HAP-1 (cell line): ENCODE results near the gene SIRPB2.

ENCODE experiments used
- DNase-seq, 2 experiments: peaks; one replicate each; pipeline ENCODE4 v3.0.0-alpha.2; 2016 to 2020; ENCODE audit warnings: low spot score in 2 of 2
- H3K27me3 ChIP-seq: fragments of 250-450 bp; sonication (Bioruptor Pico); 2 replicates; pipeline ENCODE4 v1.5.1; 2020; ENCODE audit warnings: low read depth, mild to moderate bottlenecking, moderate library complexity
- H3K36me3 ChIP-seq: fragments of 250-450 bp; sonication (Bioruptor Pico); replicated peaks from 2 replicates; pipeline ENCODE4 v1.5.1; 2020; ENCODE audit warnings: mild to moderate bottlenecking
- H3K4me1 ChIP-seq: fragments of 250-450 bp; sonication (Bioruptor Pico); 2 replicates; pipeline ENCODE4 v1.5.1; 2020; ENCODE audit warnings: mild to moderate bottlenecking
- H3K4me3 ChIP-seq: fragments of 250-450 bp; sonication (Bioruptor Pico); 2 replicates; pipeline ENCODE4 v1.5.1; 2020; ENCODE audit warnings: mild to moderate bottlenecking, moderate library complexity
- H3K9me3 ChIP-seq: fragments of 250-450 bp; sonication (Bioruptor Pico); 2 replicates; pipeline ENCODE4 v1.5.1; 2020; ENCODE audit warnings: mild to moderate bottlenecking, moderate library complexity
- in situ Hi-C: fragments of 300-500 bp; cut with MboI; formaldehyde crosslinking; loops from 3 replicates; pipeline ENCODE4 v1.14.3; 2020; ENCODE audit warnings: low sequenced_read_pairs, inconsistent platforms, mixed read lengths

Gene SIRPB2

DNA sequence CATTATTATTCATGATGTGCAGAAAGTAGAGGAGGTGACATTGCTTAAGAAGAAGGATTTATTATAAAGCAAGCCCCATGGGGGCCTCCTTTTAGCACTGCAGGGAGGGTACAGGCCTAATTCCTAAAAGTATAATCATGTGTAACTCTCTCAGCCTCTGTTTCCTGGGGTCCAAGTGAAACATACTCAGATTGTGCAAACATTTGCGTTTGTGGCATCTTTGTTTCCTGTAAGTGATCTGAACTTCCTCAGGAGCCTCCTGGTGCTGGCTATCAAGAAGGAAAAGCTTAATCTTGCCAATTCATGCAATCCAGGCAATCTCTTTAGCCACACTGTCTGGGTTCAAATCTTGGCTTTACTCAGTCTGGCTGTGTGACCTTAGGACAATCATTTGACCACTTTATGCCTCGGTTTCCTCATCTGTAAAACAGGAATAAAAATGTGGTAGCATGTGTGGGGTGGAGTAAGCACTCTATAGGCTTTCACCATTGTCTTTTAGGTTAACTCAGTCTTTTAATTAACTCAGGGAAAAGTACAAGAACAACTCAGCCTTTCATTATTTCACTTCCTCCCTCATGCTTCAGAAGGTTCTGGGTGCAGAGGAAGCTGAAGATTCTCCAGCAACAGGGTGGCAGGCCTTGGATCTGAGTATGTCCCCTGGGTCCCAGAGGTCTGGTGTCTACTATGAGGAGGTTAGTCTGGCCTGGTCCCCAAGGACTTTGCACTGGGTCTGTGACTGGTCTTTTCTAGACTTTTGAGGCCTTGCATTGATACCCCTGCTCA lies 831 bp upstream of the SIRPB2 start:
- Histone ChIP-seq H3K27me3 (peaks cover 9% of the 10 kb centered on the region), H3K9me3 (no peaks in the 10 kb centered on the region), H3K36me3 (no peaks in the 10 kb centered on the region), H3K4me3 (no peak overlapping the region), H3K4me1 (no peaks in the 10 kb centered on the region)
- in situ Hi-C loops: no loop called here
- no peak for DNase-seq

DNA sequence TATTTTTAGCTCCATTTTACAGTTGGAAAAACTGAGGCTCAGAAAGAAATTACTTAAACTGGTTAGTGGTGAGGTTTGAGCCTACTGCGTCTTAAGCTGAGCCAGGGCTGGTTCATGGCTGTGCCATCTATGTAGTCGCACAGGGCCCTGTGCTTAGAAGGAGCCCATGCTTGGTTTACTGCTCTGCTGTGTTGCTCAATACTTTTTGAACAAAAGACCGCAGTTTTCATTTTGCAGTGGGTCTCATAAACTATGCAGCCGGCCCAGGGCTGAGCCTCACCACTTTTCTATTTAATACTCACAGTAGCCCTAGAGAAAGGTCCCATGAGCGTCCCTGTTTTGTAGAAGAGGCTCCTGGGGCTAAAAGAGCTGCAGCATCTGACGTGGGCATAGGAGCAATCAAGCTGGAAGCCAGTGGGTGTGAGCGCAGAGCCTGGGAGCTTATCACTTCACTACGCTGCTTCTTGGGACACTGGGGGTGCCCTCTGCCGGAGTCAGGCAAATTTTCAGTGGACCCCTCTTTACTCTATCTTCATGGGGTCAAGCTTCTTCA lies 501 bp downstream of the SIRPB2 start:
- Histone ChIP-seq H3K9me3 (no peaks in the 10 kb centered on the region), H3K36me3 (no peaks in the 10 kb centered on the region), H3K4me3 (no peak overlapping the region), H3K4me1 (no peaks in the 10 kb centered on the region), H3K27me3 (peaks cover 9% of the 10 kb centered on the region)
- DNase-seq: no peak
- in situ Hi-C loops: no loop called here

DNA sequence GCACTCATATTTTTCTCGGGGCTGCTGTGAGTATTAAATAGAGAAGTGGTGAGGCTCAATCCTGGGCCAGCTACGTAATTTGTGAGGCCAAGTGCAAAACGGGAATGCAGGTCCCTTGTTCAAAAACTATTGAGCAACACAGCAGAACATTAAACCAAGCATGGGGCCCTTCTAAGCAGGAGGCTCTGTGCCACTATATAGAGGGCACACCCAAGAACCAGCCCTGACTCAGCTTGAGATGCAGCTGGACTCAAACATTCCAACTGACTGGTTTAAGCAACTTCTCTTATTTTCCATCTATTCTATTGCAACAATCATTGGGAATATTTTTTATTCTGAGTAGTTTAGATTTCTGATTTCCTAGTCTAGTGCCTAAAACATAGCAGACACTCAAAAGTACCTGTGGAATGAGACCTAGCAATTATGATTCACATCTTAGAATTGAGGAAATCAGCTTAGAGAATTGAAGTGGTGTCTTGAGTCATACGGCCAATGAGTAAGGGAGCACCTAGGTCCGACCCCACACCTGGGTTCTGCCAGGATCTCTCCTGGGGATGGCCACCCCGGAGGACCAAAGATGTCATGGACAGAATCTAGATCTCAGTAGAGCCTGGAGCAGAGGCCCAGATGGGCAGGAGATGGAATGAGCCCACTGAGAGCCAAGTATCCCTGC lies 1.3 kb downstream of the SIRPB2 start:
- H3K36me3 ChIP-seq: no peaks in the 10 kb centered on the region
- H3K4me3 ChIP-seq: no peak overlapping the region
- no peaks in the 10 kb centered on the region for H3K9me3 ChIP-seq
- DNase-seq: no peak
- no peaks in the 10 kb centered on the region for H3K4me1 ChIP-seq
- peaks cover 9% of the 10 kb centered on the region for H3K27me3 ChIP-seq
- in situ Hi-C loops: no loop called here

DNA sequence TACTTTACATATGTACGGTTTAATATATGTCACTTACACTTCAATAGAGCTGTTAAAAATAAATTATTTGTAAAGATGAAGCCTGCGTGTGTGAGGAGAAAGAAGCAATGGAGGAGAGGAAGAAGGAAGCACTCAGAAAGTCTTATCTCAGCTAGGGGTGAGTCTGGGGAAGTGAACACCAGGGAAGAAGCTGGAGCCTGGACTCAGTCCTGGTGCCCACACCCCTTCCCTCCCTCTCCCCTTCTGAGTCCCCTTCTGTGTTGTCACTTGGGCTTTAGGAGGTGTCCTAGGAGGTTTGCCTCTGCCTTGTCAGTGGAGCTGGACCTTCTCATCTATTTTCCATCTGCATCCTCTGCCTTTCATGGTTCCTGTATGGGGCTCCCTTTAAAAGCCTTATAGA lies 1.9 kb downstream of the SIRPB2 start:
- Histone ChIP-seq H3K27me3 (peaks cover 14% of the 10 kb centered on the region), H3K9me3 (no peaks in the 10 kb centered on the region), H3K4me1 (no peaks in the 10 kb centered on the region), H3K4me3 (no peak overlapping the region), H3K36me3 (no peaks in the 10 kb centered on the region)
- no peak for DNase-seq
- in situ Hi-C loops: no loop called here

DNA sequence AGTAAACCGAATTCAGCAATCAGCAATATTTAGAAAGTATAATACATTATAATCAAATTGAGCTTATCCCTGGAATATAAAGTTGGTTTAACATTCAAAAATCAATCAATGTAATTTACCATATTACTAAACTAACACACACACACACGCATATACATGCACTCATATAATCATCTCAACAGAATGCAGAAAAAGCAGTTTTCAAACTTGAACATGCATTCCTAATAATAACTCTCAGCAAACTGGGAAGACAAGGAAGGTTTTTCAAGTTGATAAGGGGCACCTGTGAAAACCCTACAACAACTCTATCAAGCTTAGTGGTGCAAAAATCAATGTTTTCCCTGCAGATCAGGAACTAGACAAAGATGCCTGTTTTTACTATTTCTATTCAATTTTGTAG lies 4.7 kb downstream of the SIRPB2 start:
- Histone ChIP-seq H3K4me1 (no peaks in the 10 kb centered on the region), H3K27me3 (peaks cover 24% of the 10 kb centered on the region), H3K36me3 (no peaks in the 10 kb centered on the region), H3K4me3 (no peak overlapping the region), H3K9me3 (no peaks in the 10 kb centered on the region)
- in situ Hi-C loops: no loop called here
- no peak for DNase-seq

DNA sequence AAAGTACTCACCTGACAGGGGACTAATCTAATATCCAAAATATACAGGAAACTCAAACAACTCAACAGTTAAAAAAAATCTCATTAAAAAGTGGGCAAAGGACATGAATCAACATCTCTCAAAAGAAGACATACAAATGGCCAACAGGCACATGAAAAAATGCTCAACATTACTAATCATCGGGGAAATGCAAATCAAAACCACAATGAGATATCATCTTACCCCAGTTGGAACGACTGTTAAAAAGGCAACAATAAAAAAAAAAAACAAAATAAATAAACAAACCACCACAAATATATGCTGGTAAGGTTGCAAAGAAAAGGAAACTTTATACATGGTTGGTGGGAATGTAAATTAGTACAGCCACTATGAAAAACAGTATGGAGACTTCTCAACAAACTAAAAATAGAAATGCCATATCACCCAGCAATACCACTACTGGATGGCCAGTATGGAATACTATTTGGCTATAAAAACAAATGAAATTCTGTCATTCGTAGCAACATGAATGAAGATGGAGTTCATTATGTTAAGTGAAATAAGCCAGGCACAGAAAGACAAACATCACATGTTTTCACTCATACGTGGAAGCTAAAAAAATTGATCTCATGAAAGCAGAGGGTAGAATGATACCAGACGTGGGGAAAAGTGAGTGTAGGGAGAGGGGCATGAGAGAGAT lies 6.6 kb downstream of the SIRPB2 start:
- Histone ChIP-seq H3K4me3 (no peak overlapping the region), H3K27me3 (peaks cover 30% of the 10 kb centered on the region), H3K9me3 (no peaks in the 10 kb centered on the region), H3K4me1 (no peaks in the 10 kb centered on the region), H3K36me3 (no peaks in the 10 kb centered on the region)
- in situ Hi-C loops: no loop called here
- DNase-seq: no peak

DNA sequence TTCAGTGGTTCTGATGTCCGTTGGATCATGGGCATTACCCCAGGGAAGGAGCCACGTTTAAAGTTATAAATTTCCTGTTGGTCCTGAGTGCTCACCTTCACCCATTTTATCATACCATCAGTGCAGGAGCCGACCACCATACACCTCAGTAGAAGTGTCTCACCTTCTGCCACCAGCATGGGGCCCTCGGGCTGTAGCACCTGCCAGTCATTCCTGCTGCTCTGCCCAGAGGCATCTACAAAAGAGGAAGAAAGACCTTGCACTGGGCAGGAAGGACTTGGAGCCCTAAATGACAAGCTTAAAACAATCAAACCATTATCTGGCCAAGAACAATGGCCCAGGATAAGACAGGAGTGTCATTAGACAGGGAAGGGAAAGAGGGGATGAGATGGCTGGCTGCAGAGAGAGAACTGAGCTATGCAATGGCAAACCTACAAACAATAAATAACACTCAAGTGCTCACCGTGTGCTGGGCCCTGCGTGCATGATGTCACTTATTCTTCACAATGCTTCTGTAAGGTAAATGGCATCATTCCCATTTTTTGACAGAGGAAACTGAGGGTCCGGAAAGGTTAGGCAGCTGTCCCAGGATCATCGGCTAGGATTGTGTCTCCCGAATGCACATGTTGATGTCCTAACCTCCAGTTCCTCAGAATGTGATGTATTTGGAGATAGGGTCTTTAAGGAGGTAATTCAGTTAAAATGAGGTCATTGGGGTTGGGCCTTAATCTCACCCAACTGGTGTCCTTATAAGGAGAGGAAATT lies 11.2 kb downstream of the SIRPB2 start:
- in situ Hi-C loops: no loop called here
- H3K4me3 ChIP-seq: no peak overlapping the region
- no peak for DNase-seq
- peaks cover 39% of the 10 kb centered on the region for H3K27me3 ChIP-seq
- H3K36me3 ChIP-seq: no peaks in the 10 kb centered on the region
- no peaks in the 10 kb centered on the region for H3K4me1 ChIP-seq
- no peaks in the 10 kb centered on the region for H3K9me3 ChIP-seq

DNA sequence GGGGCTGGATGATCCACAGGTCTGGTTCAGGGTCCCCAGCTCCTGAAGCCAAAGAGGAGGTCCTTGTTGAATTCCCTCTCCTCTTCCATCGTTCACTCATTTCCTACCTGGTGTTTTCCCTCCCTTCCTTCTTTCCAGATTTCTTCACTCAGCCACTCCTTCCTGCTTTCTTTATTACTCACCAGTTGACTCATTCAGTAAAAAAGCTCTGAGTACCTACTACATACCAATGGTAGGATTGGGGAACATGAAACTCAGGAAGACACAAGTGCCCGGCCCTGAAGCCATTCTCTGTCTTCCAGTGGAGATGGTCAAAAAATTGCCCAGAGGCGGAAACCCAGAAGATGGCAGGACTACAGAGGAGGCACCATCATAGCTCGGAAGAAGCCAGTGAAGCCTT lies 12.7 kb downstream of the SIRPB2 start:
- Histone ChIP-seq H3K4me3 (no peak overlapping the region), H3K9me3 (no peaks in the 10 kb centered on the region), H3K4me1 (no peaks in the 10 kb centered on the region), H3K27me3 (peaks cover 29% of the 10 kb centered on the region), H3K36me3 (no peaks in the 10 kb centered on the region)
- in situ Hi-C loops: no loop called here
- no peak for DNase-seq

DNA sequence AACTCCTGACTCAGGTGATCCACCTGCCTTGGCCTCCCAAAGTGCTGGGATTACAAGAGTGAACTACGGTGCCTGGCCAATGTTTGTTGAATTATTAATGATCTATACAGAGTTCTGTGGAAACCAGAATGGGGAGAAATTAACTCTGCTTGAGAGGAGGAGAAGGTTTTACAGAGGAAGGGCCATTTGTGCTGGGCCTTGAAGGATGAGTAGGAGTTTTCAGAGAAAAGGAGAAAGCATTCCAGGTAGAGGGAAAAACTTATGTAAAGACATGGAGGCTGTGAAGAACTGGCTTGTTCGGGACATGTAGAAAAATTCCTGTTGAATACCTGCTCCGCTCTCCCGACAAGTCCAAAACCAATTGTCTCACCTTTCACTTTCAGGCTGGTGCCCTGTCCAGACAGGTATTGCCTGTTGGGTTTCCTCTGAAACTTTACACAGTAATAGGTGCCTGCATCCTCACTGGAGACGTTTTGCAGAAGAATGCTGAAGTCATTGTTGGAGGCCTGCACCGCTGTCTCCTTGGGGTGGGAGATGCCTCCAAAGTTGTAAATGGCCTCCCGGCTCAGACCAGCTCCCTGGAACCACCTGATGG lies 13.2 kb downstream of the SIRPB2 start:
- Histone ChIP-seq H3K36me3 (no peaks in the 10 kb centered on the region), H3K27me3 (peaks cover 26% of the 10 kb centered on the region), H3K4me3 (no peak overlapping the region), H3K4me1 (no peaks in the 10 kb centered on the region), H3K9me3 (no peaks in the 10 kb centered on the region)
- DNase-seq: no peak
- in situ Hi-C loops: no loop called here

DNA sequence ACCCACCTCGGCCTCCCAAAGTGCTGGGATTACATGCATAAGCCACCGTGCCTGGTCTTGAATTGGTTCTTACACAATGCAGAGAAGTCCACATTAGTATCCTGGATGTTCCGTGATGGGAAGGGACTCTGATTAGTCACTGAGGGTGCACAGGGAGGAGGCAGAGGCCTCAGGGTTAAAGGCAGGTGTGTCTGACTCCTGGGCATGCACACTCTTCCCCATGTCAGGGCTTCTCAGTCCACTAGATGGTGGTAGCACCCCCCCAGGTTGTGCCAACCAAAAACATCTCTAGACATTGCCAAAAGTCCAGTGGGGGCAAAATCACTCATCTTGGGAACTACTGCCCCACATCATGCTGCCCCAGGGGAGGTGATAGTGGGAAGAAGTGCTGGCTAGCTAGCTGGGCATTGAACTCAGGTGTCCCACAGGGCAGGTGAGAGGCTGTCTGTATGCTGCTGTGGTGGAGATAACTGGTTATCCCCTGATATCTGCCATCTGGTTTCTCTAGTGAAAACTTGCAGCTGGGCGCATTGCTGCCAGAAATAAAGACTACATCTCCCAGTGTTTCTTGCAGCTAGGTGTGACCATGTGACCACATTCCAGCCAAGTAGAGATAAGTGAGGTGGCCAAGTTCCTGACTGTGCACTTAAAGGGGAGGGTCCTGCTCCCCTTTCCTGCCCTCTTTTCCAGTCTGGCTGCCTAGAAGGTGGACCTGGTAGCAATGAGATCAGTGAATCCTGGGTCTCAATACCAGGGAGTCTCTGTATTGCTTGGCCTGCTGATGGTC lies 16.2 kb downstream of the SIRPB2 start:
- DNase-seq: no peak
- H3K4me3 ChIP-seq: no peak overlapping the region
- in situ Hi-C loops: loop anchor here (25.0 kb wide), 1 partner anchor 363 kb away; the partner anchor contains the start of gene PSMF1

DNA sequence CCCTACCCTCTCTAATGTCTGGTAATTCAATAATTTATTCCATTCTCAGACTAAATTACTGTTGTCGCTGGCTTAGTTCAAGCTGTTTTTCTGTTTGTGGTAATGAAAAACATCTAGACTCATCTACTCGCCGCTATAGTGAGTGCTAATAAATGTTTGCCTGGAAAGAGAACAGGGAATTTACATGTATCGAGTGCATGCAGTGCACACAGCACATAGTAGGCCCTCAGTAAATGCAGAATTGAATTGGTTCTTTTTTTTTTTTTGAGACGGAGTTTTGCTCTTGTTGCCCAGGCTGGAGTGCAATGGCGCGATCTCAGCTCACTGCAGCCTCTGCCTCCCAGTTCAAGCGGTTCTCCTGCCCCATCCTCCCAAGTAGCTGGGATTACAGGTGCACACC lies 16.9 kb downstream of the SIRPB2 start:
- DNase-seq: no peak
- Histone ChIP-seq H3K4me3 (no peak overlapping the region), H3K27me3 (peaks cover 8% of the 10 kb centered on the region; the same call in 1 of the 2 replicates), H3K9me3 (no peaks in the 10 kb centered on the region), H3K36me3 (no peaks in the 10 kb centered on the region), H3K4me1 (0 out of 2 replicates have a peak, but pooled peaks cover 3% of the 10 kb centered on the region)
- in situ Hi-C loops: loop anchor here (25.0 kb wide), 1 partner anchor 362 kb away; the partner anchor contains the start of gene PSMF1

More for the DNA sequence above, 16.2 kb downstream of the SIRPB2 start:
- Histone ChIP-seq H3K27me3 (peaks cover 9% of the 10 kb centered on the region; the same call in 1 of the 2 replicates), H3K36me3 (no peaks in the 10 kb centered on the region), H3K9me3 (no peaks in the 10 kb centered on the region), H3K4me1 (0 out of 2 replicates have a peak, but pooled peaks cover 3% of the 10 kb centered on the region)
